DMS114 treated with DMSO at 0.1 percent for 48 hours (cell line): ENCODE data around the gene RBMS3.

ENCODE experiments used
- DNase-seq: peaks from one replicate; lab custom pipeline; 2025; ENCODE audit not compliant: unreplicated experiment; lab: John Stamatoyannopoulos, UW

The RBMS3 gene

GRCh38 chr3:29559741-29560465 is 279.0 kb downstream of the RBMS3 start:
- no peak for DNase-seq

- no peak for DNase-seq
Observed at GRCh38 chr3:29561651-29562149, 280.8 kb downstream of the RBMS3 start.

GRCh38 chr3:29565236-29565635 is 284.4 kb downstream of the RBMS3 start:
- no peak for DNase-seq

- no peak for DNase-seq
Observed at GRCh38 chr3:29567501-29567900, 286.6 kb downstream of the RBMS3 start.

GRCh38 chr3:29568355-29568754 is 287.5 kb downstream of the RBMS3 start:
- no peak for DNase-seq

GRCh38 chr3:29576181-29576580 is 295.3 kb downstream of the RBMS3 start:
- no peak for DNase-seq

- no peak for DNase-seq
Observed at GRCh38 chr3:29576675-29577074, 295.8 kb downstream of the RBMS3 start.

- DNase-seq: no peak
Observed at GRCh38 chr3:29577250-29577649, 296.4 kb downstream of the RBMS3 start.

GRCh38 chr3:29581311-29581710 is 300.4 kb downstream of the RBMS3 start:
- no peak for DNase-seq

GRCh38 chr3:29582273-29582672 is 301.4 kb downstream of the RBMS3 start:
- DNase-seq: no peak

- DNase-seq: no peak
Observed at GRCh38 chr3:29583861-29584260, 303.0 kb downstream of the RBMS3 start.

- no peak for DNase-seq
Observed at GRCh38 chr3:29585368-29585767, 304.5 kb downstream of the RBMS3 start.

GRCh38 chr3:29587340-29587739 is 306.5 kb downstream of the RBMS3 start:
- DNase-seq: no peak

- DNase-seq: no peak
Observed at GRCh38 chr3:29590012-29590411, 309.1 kb downstream of the RBMS3 start.

GRCh38 chr3:29590461-29590860 is 309.6 kb downstream of the RBMS3 start:
- DNase-seq: no peak

- DNase-seq: no peak
Observed at GRCh38 chr3:29591579-29591978, 310.7 kb downstream of the RBMS3 start.

GRCh38 chr3:29593802-29594201 is 312.9 kb downstream of the RBMS3 start:
- DNase-seq: no peak

- no peak for DNase-seq
Observed at GRCh38 chr3:29594261-29594660, 313.4 kb downstream of the RBMS3 start.

- DNase-seq: no peak
Observed at GRCh38 chr3:29597376-29598008, 316.6 kb downstream of the RBMS3 start.

GRCh38 chr3:29601861-29602585 is 321.2 kb downstream of the RBMS3 start:
- no peak for DNase-seq

GRCh38 chr3:29605845-29606244 is 325.0 kb downstream of the RBMS3 start:
- DNase-seq: no peak

- DNase-seq: no peak
Observed at GRCh38 chr3:29606416-29606815, 325.5 kb downstream of the RBMS3 start.
